ENCODE data around the gene DEK.

Gene DEK

GRCh38 chr6:18189196-18189595 is 75.1 kb downstream of the DEK start:
- Histone ChIP-seq H3K36me3 (replicated peaks) (no peaks in the 10 kb centered on the region), H3K27ac (no peak overlapping the region), H3K4me3 (ENCODE audit: low read depth, low read length) (no peak overlapping the region), H3K27me3 (replicated peaks) (no peaks in the 10 kb centered on the region)
- in situ Hi-C loops (cut with HindIII; ENCODE audit: low pct_ligation_motif_present, low sequenced_read_pairs): no loop called here
- DNase-seq: no peak
- no peak for TF ChIP-seq CTCF (IDR thresholded peaks at IDR 0.05; ENCODE audit: low read depth, low read length, missing control alignments)

- H3K4me3 ChIP-seq (ENCODE audit: low read depth, low read length): no peak overlapping the region
- TF ChIP-seq CTCF (IDR thresholded peaks at IDR 0.05; ENCODE audit: low read depth, low read length, missing control alignments): no peak
- in situ Hi-C loops (cut with HindIII; ENCODE audit: low pct_ligation_motif_present, low sequenced_read_pairs): no loop called here
- no peak for DNase-seq
- no peaks in the 10 kb centered on the region for H3K36me3 ChIP-seq (replicated peaks)
- H3K27ac ChIP-seq: no peak overlapping the region
- H3K27me3 ChIP-seq (replicated peaks): no peaks in the 10 kb centered on the region
These were observed 76.6 kb downstream of the DEK start for GRCh38 chr6:18187701-18188100.

- Histone ChIP-seq H3K27me3 (replicated peaks) (no peaks in the 10 kb centered on the region), H3K36me3 (replicated peaks) (no peaks in the 10 kb centered on the region), H3K4me3 (ENCODE audit: low read depth, low read length) (no peak overlapping the region), H3K27ac (no peak overlapping the region)
- TF ChIP-seq CTCF (IDR thresholded peaks at IDR 0.05; ENCODE audit: low read depth, low read length, missing control alignments): no peak
- in situ Hi-C loops (cut with HindIII; ENCODE audit: low pct_ligation_motif_present, low sequenced_read_pairs): no loop called here
- no peak for DNase-seq
These were observed 77.6 kb downstream of the DEK start for GRCh38 chr6:18186540-18187250.

GRCh38 chr6:18186033-18186432 is 78.3 kb downstream of the DEK start:
- no peak for TF ChIP-seq CTCF (IDR thresholded peaks at IDR 0.05; ENCODE audit: low read depth, low read length, missing control alignments)
- no peaks in the 10 kb centered on the region for H3K36me3 ChIP-seq (replicated peaks)
- no peak overlapping the region for H3K27ac ChIP-seq
- no peak for DNase-seq
- H3K27me3 ChIP-seq (replicated peaks): no peaks in the 10 kb centered on the region
- no peak overlapping the region for H3K4me3 ChIP-seq (ENCODE audit: low read depth, low read length)
- in situ Hi-C loops (cut with HindIII; ENCODE audit: low pct_ligation_motif_present, low sequenced_read_pairs): no loop called here

GRCh38 chr6:18185624-18186023 is 78.7 kb downstream of the DEK start:
- Histone ChIP-seq H3K27ac (no peak overlapping the region), H3K27me3 (replicated peaks) (no peaks in the 10 kb centered on the region), H3K4me3 (ENCODE audit: low read depth, low read length) (no peak overlapping the region), H3K36me3 (replicated peaks) (no peaks in the 10 kb centered on the region)
- in situ Hi-C loops (cut with HindIII; ENCODE audit: low pct_ligation_motif_present, low sequenced_read_pairs): no loop called here
- TF ChIP-seq CTCF (IDR thresholded peaks at IDR 0.05; ENCODE audit: low read depth, low read length, missing control alignments): no peak
- no peak for DNase-seq

GRCh38 chr6:18183766-18184165 is 80.6 kb downstream of the DEK start:
- in situ Hi-C loops (cut with HindIII; ENCODE audit: low pct_ligation_motif_present, low sequenced_read_pairs): no loop called here
- Histone ChIP-seq H3K36me3 (replicated peaks) (no peaks in the 10 kb centered on the region), H3K27me3 (replicated peaks) (no peaks in the 10 kb centered on the region), H3K27ac (no peak overlapping the region), H3K4me3 (ENCODE audit: low read depth, low read length) (no peak overlapping the region)
- DNase-seq: no peak
- TF ChIP-seq CTCF (IDR thresholded peaks at IDR 0.05; ENCODE audit: low read depth, low read length, missing control alignments): no peak

Measured in brain microvascular endothelial cell (primary cell).